ENCODE data around the gene AZIN2. TPM values are rescaled to one million over a fixed set of nuclear protein-coding genes. Genes with fewer than 3 reads are reported as not detected.

The AZIN2 gene
- polyA plus RNA-seq, 2 of the 4 experiments (the other 2 are of a cell fraction), result 1.6 to 1.9 TPM

DNA sequence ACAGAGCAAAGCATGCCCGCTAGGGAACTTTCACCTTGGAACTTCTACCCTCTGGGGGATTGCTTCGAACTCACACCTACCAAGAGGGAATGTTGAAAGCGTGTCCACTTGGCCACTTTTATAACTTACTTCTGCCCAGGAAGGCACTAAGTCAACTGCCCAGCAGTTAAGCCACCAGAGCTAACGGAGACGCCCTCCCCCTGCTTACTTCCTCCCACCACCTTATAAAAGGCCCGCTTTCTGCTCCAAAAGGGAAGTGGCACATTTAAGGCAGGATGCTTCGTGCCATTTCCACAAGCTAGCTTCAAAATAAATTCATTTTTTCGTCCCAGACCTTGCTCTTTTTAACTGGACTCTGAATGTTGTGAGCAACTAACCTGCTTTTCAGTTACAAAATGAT lies 41.1 kb upstream of the AZIN2 start:
- H3K4me3 ChIP-seq, result no peak overlapping the region
- peaks cover 9% of the 10 kb centered on the region for H3K4me1 ChIP-seq
- DNase-seq (ENCODE audit: low read depth in 1 of 2, low spot score in 1 of 2) (no peak), FAIRE-seq (no peak), ATAC-seq (no peak)
- ChIA-PET CTCF (interaction anchor here (1.7 kb wide), 1 partner anchor 40 kb away, joined by 3 read pairs; no protein-coding TSS in a partner anchor), POLR2A (no interaction called here)
- no peaks in the 10 kb centered on the region for H3K9me3 ChIP-seq
- TF ChIP-seq MAZ (IDR thresholded peaks at IDR 0.05; ENCODE audit: borderline replicate concordance, low read depth, low read length) (no peak), ZSCAN20 (CRISPR knock-in tag; IDR thresholded peaks at IDR 0.05) (no peak), CBX8 (IDR thresholded peaks at IDR 0.05) (no peak), EHMT2 (IDR thresholded peaks at IDR 0.05; ENCODE audit: low read depth) (no peak), TFCP2L1 (CRISPR knock-in tag; IDR thresholded peaks at IDR 0.05) (no peak), RCOR1 (IDR thresholded peaks at IDR 0.05; ENCODE audit: low read depth, low read length) (no peak)
- H3K27ac ChIP-seq, result no peak overlapping the region
- H3K4me2 ChIP-seq, result no peak overlapping the region
- 68% methylated on average over 8 of the region's 8 CpGs for WGBS (ENCODE audit: missing lambda C conversion rate)

DNA sequence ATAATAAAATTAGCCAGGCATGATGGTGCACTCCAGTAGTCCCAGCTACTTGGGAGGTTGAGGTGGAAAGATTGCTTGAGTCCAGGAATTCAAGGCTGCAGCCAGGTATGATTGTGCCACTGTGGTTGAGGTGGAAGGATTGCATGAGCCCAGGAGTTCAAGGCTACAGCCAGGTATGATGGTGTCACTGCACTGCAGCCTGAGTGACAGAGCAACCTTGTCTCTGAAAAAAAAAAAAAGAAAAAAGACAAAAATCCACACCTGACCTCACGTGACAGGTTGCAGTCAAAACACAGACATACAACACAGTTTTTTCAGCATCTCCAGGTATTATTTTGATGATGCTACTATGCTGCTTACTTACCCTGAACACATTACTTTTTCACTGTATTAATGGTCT lies 39.9 kb upstream of the AZIN2 start:
- Histone ChIP-seq H3K4me3 (no peak overlapping the region), H3K27ac (no peak overlapping the region), H3K9me3 (no peaks in the 10 kb centered on the region), H3K4me2 (no peak overlapping the region), H3K4me1 (0 out of 3 replicates have a peak, but pooled peaks cover 3% of the 10 kb centered on the region)
- ChIA-PET CTCF (no interaction called here), POLR2A (no interaction called here)
- 80% methylated on average over 1 of the region's 1 CpG for WGBS (ENCODE audit: missing lambda C conversion rate)
- no peak for DNase-seq (ENCODE audit: low read depth in 1 of 2, low spot score in 1 of 2)
- FAIRE-seq, result no peak
- TF ChIP-seq RAD21 (conservative IDR thresholded peaks at IDR 0.05 in 1 of 2, IDR thresholded peaks at IDR 0.05 in 1 of 2) (no peak), GATA3 (IDR thresholded peaks at IDR 0.05; ENCODE audit: borderline replicate concordance) (no peak), CBX8 (IDR thresholded peaks at IDR 0.05) (no peak)
- TF ChIP-seq, protein P1, sequence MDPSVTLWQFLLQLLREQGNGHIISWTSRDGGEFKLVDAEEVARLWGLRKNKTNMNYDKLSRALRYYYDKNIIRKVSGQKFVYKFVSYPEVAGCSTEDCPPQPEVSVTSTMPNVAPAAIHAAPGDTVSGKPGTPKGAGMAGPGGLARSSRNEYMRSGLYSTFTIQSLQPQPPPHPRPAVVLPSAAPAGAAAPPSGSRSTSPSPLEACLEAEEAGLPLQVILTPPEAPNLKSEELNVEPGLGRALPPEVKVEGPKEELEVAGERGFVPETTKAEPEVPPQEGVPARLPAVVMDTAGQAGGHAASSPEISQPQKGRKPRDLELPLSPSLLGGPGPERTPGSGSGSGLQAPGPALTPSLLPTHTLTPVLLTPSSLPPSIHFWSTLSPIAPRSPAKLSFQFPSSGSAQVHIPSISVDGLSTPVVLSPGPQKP (IDR thresholded peaks at IDR 0.05; ENCODE audit: low read depth, low read length), result no peak
- TF ChIP-seq, protein P2, sequence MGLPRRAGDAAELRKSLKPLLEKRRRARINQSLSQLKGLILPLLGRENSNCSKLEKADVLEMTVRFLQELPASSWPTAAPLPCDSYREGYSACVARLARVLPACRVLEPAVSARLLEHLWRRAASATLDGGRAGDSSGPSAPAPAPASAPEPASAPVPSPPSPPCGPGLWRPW (IDR thresholded peaks at IDR 0.05), result no peak
- no peak for ATAC-seq

DNA sequence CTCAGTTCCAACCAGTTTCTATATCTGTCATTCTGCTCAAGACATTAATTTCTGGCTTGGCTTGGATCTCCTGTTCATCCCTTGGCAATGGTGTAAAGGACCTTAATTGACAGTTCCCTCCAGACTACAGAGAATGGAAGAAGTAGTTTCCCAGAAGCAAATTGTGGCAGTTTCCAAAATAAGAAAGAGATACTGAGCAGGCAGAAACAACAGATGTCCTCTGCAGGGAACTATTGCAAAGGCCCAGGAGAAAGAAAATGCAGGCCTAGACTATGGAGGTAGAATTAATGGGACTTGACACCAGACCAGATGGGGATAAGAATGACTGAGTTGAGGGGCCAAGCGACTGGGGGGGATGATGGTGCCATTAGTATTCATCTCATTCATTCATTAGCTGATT lies 38.1 kb upstream of the AZIN2 start:
- ATAC-seq, result no peak
- 0% methylated on average over 1 of the region's 1 CpG for WGBS (ENCODE audit: missing lambda C conversion rate)

DNA sequence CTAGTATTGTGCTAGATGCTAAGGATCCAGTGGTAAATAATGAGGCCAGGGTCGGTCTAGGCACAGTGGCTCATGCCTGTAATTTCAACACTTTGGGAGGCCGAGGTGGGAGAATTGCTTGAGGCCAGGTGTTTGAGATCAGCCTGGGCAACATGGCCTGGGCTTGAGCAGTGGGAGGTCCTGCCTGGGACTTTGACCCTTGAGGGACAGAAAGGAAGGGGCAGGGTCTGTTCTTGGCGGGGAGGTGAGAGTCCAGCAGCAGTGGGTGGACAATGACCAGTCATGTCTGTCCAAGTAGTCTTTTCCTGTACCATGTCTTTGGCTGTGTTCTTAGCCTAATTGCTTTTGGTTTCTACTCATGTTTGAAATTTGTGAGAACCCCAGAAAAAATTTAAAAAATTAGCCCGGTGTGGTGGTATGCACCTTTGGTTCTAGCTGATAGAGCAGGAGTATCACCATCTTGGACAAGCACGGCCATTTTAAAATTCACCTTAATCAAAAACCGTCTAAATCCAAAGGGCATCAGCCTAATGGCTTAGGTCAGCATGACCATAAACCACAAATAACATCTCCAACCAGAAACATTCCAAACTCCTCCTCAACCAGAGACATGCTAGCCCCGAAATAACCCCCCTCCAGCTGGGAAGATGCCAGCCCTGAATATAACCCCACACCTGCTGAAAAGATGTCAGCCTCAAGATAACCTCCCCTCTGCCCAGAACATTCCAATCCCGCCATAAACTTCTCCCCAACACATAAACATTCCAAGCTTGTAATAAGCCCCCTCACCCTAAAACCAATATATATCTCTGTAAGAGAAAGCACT lies 37.5 kb upstream of the AZIN2 start:
- FAIRE-seq (no peak), ATAC-seq (no peak), DNase-seq (ENCODE audit: low read depth in 1 of 2, low spot score in 1 of 2) (no peak)
- H3K4me2 ChIP-seq, result no peak overlapping the region
- peaks cover 8% of the 10 kb centered on the region; the same call in 1 of the 3 replicates for H3K4me1 ChIP-seq
- no peaks in the 10 kb centered on the region for H3K9me3 ChIP-seq
- no peak overlapping the region for H3K27ac ChIP-seq
- no peak overlapping the region for H3K4me3 ChIP-seq
- ChIA-PET CTCF (interaction anchor here (3.6 kb wide), 1 partner anchor 11 kb away, joined by 15 read pairs; no protein-coding TSS in a partner anchor), POLR2A (no interaction called here)
- 66% methylated on average over 8 of the region's 8 CpGs for WGBS (ENCODE audit: missing lambda C conversion rate)
- TF ChIP-seq POLR2AphosphoS2 (conservative IDR thresholded peaks at IDR 0.05; ENCODE audit: low read length) (no peak), ZNF302 (CRISPR knock-in tag; IDR thresholded peaks at IDR 0.05) (no peak), TP53 (CRISPR knock-in tag; IDR thresholded peaks at IDR 0.05) (no peak), MYC (IDR thresholded peaks at IDR 0.05; ENCODE audit: borderline replicate concordance, low read length) (no peak), HOXB5 (CRISPR knock-in tag; IDR thresholded peaks at IDR 0.05) (no peak), SREBF2 (IDR thresholded peaks at IDR 0.05) (no peak), CHD4 (IDR thresholded peaks at IDR 0.05; ENCODE audit: borderline replicate concordance) (no peak), MAFK (IDR thresholded peaks at IDR 0.05; ENCODE audit: partially characterized antibody) (no peak), GATA3 (IDR thresholded peaks at IDR 0.05; ENCODE audit: borderline replicate concordance) (no peak), CBX2 (IDR thresholded peaks at IDR 0.05; ENCODE audit: borderline replicate concordance, low read depth) (no peak), KDM5A (IDR thresholded peaks at IDR 0.05) (no peak), FOSL2 (IDR thresholded peaks at IDR 0.05) (no peak), FOSL2 (CRISPR knock-in tag; IDR thresholded peaks at IDR 0.05) (no peak), SMC3 (IDR thresholded peaks at IDR 0.05) (no peak)
- TF ChIP-seq, protein P3, sequence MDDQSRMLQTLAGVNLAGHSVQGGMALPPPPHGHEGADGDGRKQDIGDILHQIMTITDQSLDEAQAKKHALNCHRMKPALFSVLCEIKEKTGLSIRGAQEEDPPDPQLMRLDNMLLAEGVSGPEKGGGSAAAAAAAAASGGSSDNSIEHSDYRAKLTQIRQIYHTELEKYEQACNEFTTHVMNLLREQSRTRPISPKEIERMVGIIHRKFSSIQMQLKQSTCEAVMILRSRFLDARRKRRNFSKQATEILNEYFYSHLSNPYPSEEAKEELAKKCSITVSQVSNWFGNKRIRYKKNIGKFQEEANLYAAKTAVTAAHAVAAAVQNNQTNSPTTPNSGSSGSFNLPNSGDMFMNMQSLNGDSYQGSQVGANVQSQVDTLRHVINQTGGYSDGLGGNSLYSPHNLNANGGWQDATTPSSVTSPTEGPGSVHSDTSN (IDR thresholded peaks at IDR 0.05), result no peak
- TF ChIP-seq, protein P2 (IDR thresholded peaks at IDR 0.05), result no peak
- TF ChIP-seq, protein P4, sequence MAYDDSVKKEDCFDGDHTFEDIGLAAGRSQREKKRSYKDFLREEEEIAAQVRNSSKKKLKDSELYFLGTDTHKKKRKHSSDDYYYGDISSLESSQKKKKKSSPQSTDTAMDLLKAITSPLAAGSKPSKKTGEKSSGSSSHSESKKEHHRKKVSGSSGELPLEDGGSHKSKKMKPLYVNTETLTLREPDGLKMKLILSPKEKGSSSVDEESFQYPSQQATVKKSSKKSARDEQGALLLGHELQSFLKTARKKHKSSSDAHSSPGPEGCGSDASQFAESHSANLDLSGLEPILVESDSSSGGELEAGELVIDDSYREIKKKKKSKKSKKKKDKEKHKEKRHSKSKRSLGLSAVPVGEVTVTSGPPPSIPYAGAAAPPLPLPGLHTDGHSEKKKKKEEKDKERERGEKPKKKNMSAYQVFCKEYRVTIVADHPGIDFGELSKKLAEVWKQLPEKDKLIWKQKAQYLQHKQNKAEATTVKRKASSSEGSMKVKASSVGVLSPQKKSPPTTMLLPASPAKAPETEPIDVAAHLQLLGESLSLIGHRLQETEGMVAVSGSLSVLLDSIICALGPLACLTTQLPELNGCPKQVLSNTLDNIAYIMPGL (CRISPR knock-in tag; IDR thresholded peaks at IDR 0.05; ENCODE audit: borderline replicate concordance), result no peak

More for the DNA sequence above, 38.1 kb upstream of the AZIN2 start:
- no peaks in the 10 kb centered on the region for H3K9me3 ChIP-seq
- ChIA-PET CTCF (no interaction called here), POLR2A (no interaction called here)
- H3K4me3 ChIP-seq, result no peak overlapping the region
- H3K4me1 ChIP-seq, result peaks cover 3% of the 10 kb centered on the region; the same call in 1 of the 3 replicates
- no peak for FAIRE-seq
- DNase-seq (ENCODE audit: low read depth in 1 of 2, low spot score in 1 of 2), result no peak
- H3K4me2 ChIP-seq, result no peak overlapping the region
- TF ChIP-seq CEBPB (IDR thresholded peaks at IDR 0.05), result no peak
- H3K27ac ChIP-seq, result no peak overlapping the region
